Muscle of leg (tissue), 11 donors: ENCODE data around the gene CAMTA1. TPM values are rescaled to one million over a fixed set of nuclear protein-coding genes. Genes with fewer than 3 reads are reported as not detected.
A peak's percentile ranks its signal among the peaks of the same experiment; 100 is the strongest.

Source experiments
- DNase-seq: peaks from one replicate; pipeline ENCODE4 v3.0.0; 2013
- H3K27ac ChIP-seq: one replicate; pipeline ENCODE4 v1.5.1; 2013; ENCODE audit warnings: mild to moderate bottlenecking, low read length, control low read depth
- H3K27me3 ChIP-seq: one replicate; pipeline ENCODE4 v1.6.1; 2013; ENCODE audit warnings: low read length; ENCODE audit not compliant: control insufficient read depth, insufficient read depth
- H3K36me3 ChIP-seq: one replicate; pipeline ENCODE4 v1.6.1; 2013; ENCODE audit warnings: low read length; ENCODE audit not compliant: control insufficient read depth, insufficient read depth
- H3K4me1 ChIP-seq: one replicate; pipeline ENCODE4 v1.6.1; 2013; ENCODE audit warnings: low read length; ENCODE audit not compliant: control insufficient read depth, insufficient read depth
- H3K4me3 ChIP-seq: one replicate; pipeline ENCODE4 v1.5.1; 2013; ENCODE audit warnings: low read length, control low read depth
- H3K9me3 ChIP-seq: replicated peaks from 2 replicates; pipeline ENCODE4 v1.6.1; 2013; ENCODE audit warnings: low read depth, low read length; ENCODE audit not compliant: control insufficient read depth
- WGBS: methylation state at CpG from one replicate; pipeline ENCODE4 v1.1.5; 2013; ENCODE audit warnings: missing lambda C conversion rate; ENCODE audit not compliant: insufficient coverage; 5-methylcytosine and 5-hydroxymethylcytosine counted together
- polyA plus RNA-seq, 8 donors: library from polyadenylated mRNA; unstranded; fragments of 120-200 nt; gene quantifications; one replicate each; pipeline versions ENCODE4 v1.2.1 to v1.2.3, GENCODE V29; 2013; ENCODE audit warnings: inconsistent platforms in 1 of 8, low replicate concordance in 1 of 8; ENCODE audit not compliant: insufficient read length in 8 of 8, insufficient read depth in 1 of 8
- total RNA-seq: library from RNA; stranded (reverse); fragments of 120-200 nt; gene quantifications from one replicate; pipeline ENCODE4 v1.2.4, GENCODE V29; 2013

Gene CAMTA1
- total and polyA plus RNA-seq, 9 donors, result 36.4 to 56.4 (median 47.7) TPM

DNA sequence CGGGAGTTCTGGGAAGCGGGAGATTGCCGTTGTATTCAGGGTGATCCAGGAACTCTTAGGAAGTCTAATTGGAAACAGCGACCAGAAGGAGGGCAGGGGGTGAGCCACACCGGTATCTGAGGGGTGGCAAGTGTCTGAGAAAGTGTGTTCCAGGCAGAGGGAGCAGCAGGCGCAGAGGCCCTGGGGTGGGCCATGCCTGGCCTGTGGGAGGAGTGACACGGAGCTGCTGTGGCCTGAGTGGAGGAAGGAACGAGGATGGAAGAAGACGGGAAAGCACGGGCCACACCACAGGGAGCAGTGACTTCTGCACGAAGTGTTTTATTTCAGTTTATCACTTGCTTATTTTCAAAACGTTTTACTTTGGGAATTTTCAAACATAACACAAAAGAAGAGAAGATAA is 1010.2 kb downstream of the CAMTA1 start:
- H3K4me3 ChIP-seq, result no peak overlapping the region
- H3K27me3 ChIP-seq, result no peaks in the 10 kb centered on the region
- H3K36me3 ChIP-seq, result peaks cover 7% of the 10 kb centered on the region
- no peak overlapping the region for H3K27ac ChIP-seq
- peaks cover 3% of the 10 kb centered on the region for H3K9me3 ChIP-seq
- no peaks in the 10 kb centered on the region for H3K4me1 ChIP-seq
- no peak for DNase-seq
- WGBS, result 81% methylated on average over 3 of the region's 12 CpGs

DNA sequence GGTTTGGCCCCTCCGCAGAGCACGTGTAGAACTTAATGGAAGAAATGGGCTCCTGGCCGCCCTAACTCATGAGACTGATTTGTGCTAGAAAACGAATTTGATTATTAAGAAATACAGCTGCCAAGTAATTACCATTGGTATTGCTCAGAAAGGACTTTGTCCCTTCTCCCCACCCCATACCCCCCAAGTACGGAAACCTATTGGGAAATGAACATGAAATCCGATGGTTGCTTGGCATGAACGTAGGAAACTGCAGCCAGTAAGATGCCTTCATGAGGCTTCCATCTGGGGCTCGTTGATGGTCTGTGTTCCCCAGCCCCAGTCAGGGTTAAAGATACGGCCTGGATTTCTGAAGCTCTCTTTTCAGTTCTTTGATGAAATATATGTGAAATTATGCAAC is 1020.2 kb downstream of the CAMTA1 start:
- no peak for DNase-seq
- H3K9me3 ChIP-seq, result no peaks in the 10 kb centered on the region
- WGBS, result 73% methylated on average over 2 of the region's 9 CpGs

DNA sequence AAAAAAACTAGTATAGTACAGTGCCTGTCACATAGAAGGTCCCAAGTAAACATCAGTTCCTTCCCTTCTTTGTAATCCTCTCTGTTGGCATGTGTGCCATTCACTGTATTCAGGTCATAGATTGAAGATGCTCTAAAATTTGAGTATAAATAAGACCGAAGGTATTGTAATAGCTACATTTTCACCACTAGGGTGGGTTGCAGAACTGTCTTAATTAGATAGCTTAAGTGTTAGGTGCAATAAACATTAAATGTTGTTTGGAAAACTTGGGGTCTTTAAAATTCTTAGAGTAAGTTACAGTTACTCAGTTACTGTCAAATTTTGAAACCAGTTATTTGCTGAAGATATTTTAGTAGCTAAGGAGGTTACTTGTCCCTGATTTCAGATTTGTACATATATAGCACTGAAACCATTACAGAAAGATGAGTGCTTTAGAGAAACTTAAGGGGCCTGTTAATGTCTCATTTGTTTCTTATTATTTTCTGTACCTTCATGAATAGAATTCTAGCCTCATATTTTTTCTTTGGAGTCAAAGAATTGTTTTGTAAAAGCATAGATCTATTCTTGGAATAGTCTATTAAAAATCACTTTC is 1023.1 kb downstream of the CAMTA1 start:
- no CpG with 5 or more reads among the region's 1 CpG for WGBS
- Histone ChIP-seq H3K27me3 (no peaks in the 10 kb centered on the region), H3K4me3 (no peak overlapping the region), H3K9me3 (peaks cover 3% of the 10 kb centered on the region), H3K4me1 (no peaks in the 10 kb centered on the region), H3K27ac (no peak overlapping the region), H3K36me3 (peaks cover 17% of the 10 kb centered on the region)
- DNase-seq, result peak; percentile 13

More for the DNA sequence above, 1020.2 kb downstream of the CAMTA1 start:
- H3K4me1 ChIP-seq, result no peaks in the 10 kb centered on the region
- H3K4me3 ChIP-seq, result no peak overlapping the region
- H3K36me3 ChIP-seq, result peaks cover 14% of the 10 kb centered on the region
- H3K27ac ChIP-seq, result no peak overlapping the region
- H3K27me3 ChIP-seq, result no peaks in the 10 kb centered on the region

DNA sequence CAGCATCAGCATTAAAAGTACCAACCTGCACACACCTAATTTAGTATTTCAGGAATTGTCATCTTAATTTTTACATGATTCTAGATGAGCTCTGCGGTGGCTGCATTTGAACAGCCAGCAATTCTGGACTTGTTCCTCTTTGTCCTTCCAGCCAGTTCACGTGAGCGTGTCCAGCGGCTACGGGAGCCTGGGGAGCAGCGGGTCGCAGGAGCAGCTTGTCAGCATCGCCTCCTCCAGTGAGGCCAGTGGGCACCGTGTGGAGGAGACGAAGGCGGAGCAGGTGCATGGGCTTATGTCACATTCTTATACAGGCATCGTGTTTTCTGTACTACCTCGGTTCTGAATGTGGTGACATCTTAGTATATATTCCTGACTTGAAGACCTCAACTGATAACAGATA is 1024.5 kb downstream of the CAMTA1 start:
- Histone ChIP-seq H3K4me1 (no peaks in the 10 kb centered on the region), H3K27ac (no peak overlapping the region), H3K9me3 (peaks cover 8% of the 10 kb centered on the region), H3K4me3 (no peak overlapping the region), H3K27me3 (no peaks in the 10 kb centered on the region), H3K36me3 (peaks cover 15% of the 10 kb centered on the region)
- DNase-seq, result no peak
- 87% methylated on average over 8 of the region's 13 CpGs for WGBS

DNA sequence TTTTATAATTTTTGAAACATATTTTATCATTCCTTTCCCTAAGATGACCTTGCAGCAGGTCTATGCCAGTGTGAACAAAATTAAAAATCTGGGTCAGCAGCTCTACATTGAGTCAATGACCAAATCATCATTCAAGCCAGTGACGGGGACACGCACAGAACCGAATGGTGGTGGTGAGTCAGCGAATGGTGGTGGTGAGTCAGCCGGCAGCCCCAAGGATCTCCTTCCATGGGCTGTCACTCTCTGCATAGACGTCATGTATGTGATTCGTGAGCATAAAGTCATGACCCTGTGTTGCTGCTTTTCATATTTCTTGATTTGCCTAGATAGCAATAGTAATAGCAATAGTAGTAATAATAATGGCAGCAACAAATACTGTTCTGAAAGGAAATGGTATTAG is 1025.1 kb downstream of the CAMTA1 start:
- no peaks in the 10 kb centered on the region for H3K4me1 ChIP-seq
- DNase-seq, result no peak
- peaks cover 8% of the 10 kb centered on the region for H3K9me3 ChIP-seq
- H3K36me3 ChIP-seq, result peaks cover 15% of the 10 kb centered on the region
- no peaks in the 10 kb centered on the region for H3K27me3 ChIP-seq
- 89% methylated on average over 6 of the region's 7 CpGs for WGBS
- H3K4me3 ChIP-seq, result no peak overlapping the region
- H3K27ac ChIP-seq, result no peak overlapping the region

DNA sequence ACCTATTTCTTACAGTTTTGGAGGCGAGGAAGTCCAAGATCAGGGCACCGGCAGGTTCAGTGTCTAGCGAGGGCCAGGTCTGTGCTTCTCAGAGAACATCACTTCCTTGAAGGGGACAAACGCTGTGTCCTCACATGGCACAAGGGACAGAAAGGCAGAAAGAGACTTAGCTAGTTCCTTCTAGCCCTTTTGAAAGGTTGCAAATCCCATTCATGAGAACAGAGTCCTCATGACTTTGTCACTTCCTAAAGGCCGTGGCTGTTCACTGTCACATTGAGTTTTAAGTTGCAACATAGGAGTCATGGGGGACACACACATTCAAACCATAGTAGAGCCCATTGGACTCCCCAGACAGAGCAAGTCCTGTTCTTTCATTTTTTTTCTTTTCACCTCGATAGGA is 1026.2 kb downstream of the CAMTA1 start:
- no peak for DNase-seq
- no peak overlapping the region for H3K4me3 ChIP-seq
- H3K27ac ChIP-seq, result no peak overlapping the region
- H3K9me3 ChIP-seq, result peaks cover 8% of the 10 kb centered on the region
- WGBS, result 69% methylated on average over 5 of the region's 6 CpGs
- no peaks in the 10 kb centered on the region for H3K27me3 ChIP-seq
- no peaks in the 10 kb centered on the region for H3K4me1 ChIP-seq
- H3K36me3 ChIP-seq, result peaks cover 15% of the 10 kb centered on the region

DNA sequence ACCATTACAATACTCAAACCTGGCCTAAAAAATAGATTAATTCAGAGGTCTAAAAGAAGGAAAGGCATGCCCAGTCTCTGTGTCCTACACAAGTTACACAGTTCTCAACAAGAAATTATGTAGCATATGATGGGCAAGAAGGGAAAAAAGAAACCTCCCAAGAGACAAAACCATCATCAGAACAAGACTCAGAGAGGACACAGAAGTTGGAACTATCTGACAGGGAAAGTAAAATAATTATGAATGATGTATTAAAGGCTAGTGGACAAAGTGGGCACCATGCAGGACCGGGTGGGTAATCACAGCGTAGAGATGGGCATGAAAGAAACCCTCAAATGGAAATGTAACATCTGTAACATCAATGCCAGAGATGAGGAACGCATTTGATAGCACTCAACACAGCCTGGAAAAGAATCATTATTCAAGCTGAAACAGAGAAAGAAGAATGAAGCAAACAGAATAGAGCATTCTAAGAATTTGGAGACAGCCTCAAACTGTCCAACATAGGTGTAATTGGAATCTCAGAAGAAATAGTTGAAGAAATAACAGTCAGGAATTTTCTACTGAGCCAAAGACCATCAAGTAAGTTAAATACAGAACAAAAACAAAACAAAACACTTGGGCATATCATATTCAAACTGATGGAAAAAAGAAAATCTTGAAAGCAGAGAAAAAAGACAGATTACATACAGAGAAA is 1028.6 kb downstream of the CAMTA1 start:
- no CpG with 5 or more reads among the region's 3 CpGs for WGBS
- Histone ChIP-seq H3K36me3 (peaks cover 6% of the 10 kb centered on the region), H3K27me3 (no peaks in the 10 kb centered on the region), H3K9me3 (peaks cover 8% of the 10 kb centered on the region), H3K4me1 (no peaks in the 10 kb centered on the region), H3K4me3 (no peak overlapping the region), H3K27ac (no peak overlapping the region)
- no peak for DNase-seq

Other genes starting within 250 kb of the CAMTA1 start
- 16.6 TPM for gene NOL9, start 230.9 kb upstream of the CAMTA1 start, total RNA-seq
- 10 to 100 TPM in 7 of 8 donors, 1 to 10 TPM in 1; 10.0 to 19.1 (median 12.9) TPM for gene NOL9, start 230.9 kb upstream of the CAMTA1 start, polyA plus RNA-seq
- 2.7 TPM for gene TAS1R1, start 230.1 kb upstream of the CAMTA1 start, total RNA-seq
- gene TAS1R1, start 230.1 kb upstream of the CAMTA1 start, polyA plus RNA-seq, result 1 to 10 TPM; 3.2 to 9.7 (median 6.3) TPM
- 21.2 TPM for gene ZBTB48, start 205.5 kb upstream of the CAMTA1 start, total RNA-seq
- gene ZBTB48, start 205.5 kb upstream of the CAMTA1 start, polyA plus RNA-seq, result 10 to 100 TPM; 14.5 to 26.5 (median 19.7) TPM
- 27.7 TPM for gene KLHL21, start 182.6 kb upstream of the CAMTA1 start, total RNA-seq
- gene KLHL21, start 182.6 kb upstream of the CAMTA1 start, polyA plus RNA-seq, result 10 to 100 TPM; 30.2 to 49.3 (median 39.1) TPM
- 11.6 TPM for gene PHF13, start 171.7 kb upstream of the CAMTA1 start, total RNA-seq
- 10 to 100 TPM; 18.9 to 24.2 (median 22.1) TPM for gene PHF13, start 171.7 kb upstream of the CAMTA1 start, polyA plus RNA-seq
- gene THAP3, start 160.6 kb upstream of the CAMTA1 start, total RNA-seq, result 27.1 TPM
- 10 to 100 TPM; 16.7 to 22.0 (median 18.0) TPM for gene THAP3, start 160.6 kb upstream of the CAMTA1 start, polyA plus RNA-seq
- 26.9 TPM for gene DNAJC11, start 83.6 kb upstream of the CAMTA1 start, total RNA-seq
- 10 to 100 TPM; 29.5 to 41.0 (median 34.8) TPM for gene DNAJC11, start 83.6 kb upstream of the CAMTA1 start, polyA plus RNA-seq